Liver (tissue), 9 donors: ENCODE data around the gene ATP6V1A. TPM values are rescaled to one million over a fixed set of nuclear protein-coding genes. Genes with fewer than 3 reads are reported as not detected.

Experiments used
- DNase-seq: peaks from one replicate; pipeline ENCODE4 v3.0.0-alpha.2; 2017; ENCODE audit warnings: low spot score
- H3K27ac ChIP-seq, 2 donors: one replicate each; pipeline ENCODE4 v1.7.0; 2013; ENCODE audit warnings: inconsistent platforms in 2 of 2, low read length in 2 of 2, control low read depth in 1 of 2, low read depth in 1 of 2, mild to moderate bottlenecking in 1 of 2
- H3K27me3 ChIP-seq, 4 donors: one replicate each; pipeline versions ENCODE4 v1.6.1 to v1.7.0; 2013; ENCODE audit warnings: low read length in 3 of 4, inconsistent platforms in 1 of 4, mild to moderate bottlenecking in 1 of 4, moderate library complexity in 1 of 4; ENCODE audit not compliant: control insufficient read depth in 4 of 4, insufficient read depth in 4 of 4
- H3K36me3 ChIP-seq, 4 donors: one replicate each; pipeline versions ENCODE4 v1.6.1 to v1.7.0; 2013; ENCODE audit warnings: low read length in 3 of 4, mild to moderate bottlenecking in 3 of 4, low read depth in 1 of 4, moderate library complexity in 1 of 4; ENCODE audit not compliant: control insufficient read depth in 4 of 4, insufficient read depth in 3 of 4
- H3K4me1 ChIP-seq, 4 donors: one replicate each; pipeline versions ENCODE4 v1.6.1 to v1.7.0; 2013; ENCODE audit warnings: low read length in 3 of 4, mild to moderate bottlenecking in 3 of 4, moderate library complexity in 1 of 4; ENCODE audit not compliant: control insufficient read depth in 4 of 4, insufficient read depth in 4 of 4
- H3K4me3 ChIP-seq, 3 donors: one replicate each; pipeline versions ENCODE4 v1.6.1 to v1.7.0; 2013; ENCODE audit warnings: low read length in 3 of 3, control low read depth in 1 of 3, low read depth in 1 of 3, mild to moderate bottlenecking in 1 of 3
- H3K9ac ChIP-seq, 2 donors: one replicate each; pipeline ENCODE4 v1.7.0; 2013; ENCODE audit warnings: low read length in 2 of 2, mild to moderate bottlenecking in 2 of 2, moderate library complexity in 2 of 2, control low read depth in 1 of 2, low read depth in 1 of 2
- H3K9me3 ChIP-seq, 4 donors: one replicate each; pipeline versions ENCODE4 v1.6.1 to v1.7.0; 2013; ENCODE audit warnings: low read length in 3 of 4; ENCODE audit not compliant: control insufficient read depth in 4 of 4
- ATF3 ChIP-seq: IDR thresholded peaks from 2 replicates; pipeline ENCODE4 v1.6.1; 2016; ENCODE audit warnings: antibody characterized with exemption
- EGR1 ChIP-seq, 2 donors: IDR thresholded peaks; 2 replicates each; pipeline ENCODE4 v1.6.1; 2016 to 2018; ENCODE audit warnings: antibody characterized with exemption in 2 of 2, low read depth in 2 of 2
- FOXA1 ChIP-seq: IDR thresholded peaks from 2 replicates; pipeline ENCODE4 v1.6.1; 2016; ENCODE audit warnings: antibody characterized with exemption
- FOXA2 ChIP-seq: IDR thresholded peaks from 2 replicates; pipeline ENCODE4 v1.6.1; 2016; ENCODE audit warnings: antibody characterized with exemption
- GABPA ChIP-seq, 2 donors: IDR thresholded peaks in 1 of 2; conservative IDR thresholded peaks in 1 of 2; 2 replicates each; pipeline ENCODE4 v1.6.1; 2016; ENCODE audit warnings: antibody characterized with exemption in 2 of 2, mild to moderate bottlenecking in 1 of 2, moderate library complexity in 1 of 2
- HNF4A ChIP-seq, 2 donors: conservative IDR thresholded peaks; 2 replicates each; pipeline ENCODE4 v1.6.1; 2016; ENCODE audit warnings: antibody characterized with exemption in 2 of 2, mild to moderate bottlenecking in 2 of 2
- HNF4G ChIP-seq: IDR thresholded peaks from 2 replicates; pipeline ENCODE4 v1.6.1; 2016; ENCODE audit warnings: antibody characterized with exemption
- JUND ChIP-seq, 2 donors: IDR thresholded peaks; 2 replicates each; pipeline ENCODE4 v1.6.1; 2016; ENCODE audit warnings: antibody characterized with exemption in 2 of 2
- MAX ChIP-seq: IDR thresholded peaks from 2 replicates; pipeline ENCODE4 v1.6.1; 2016; ENCODE audit warnings: antibody characterized with exemption
- NR2F2 ChIP-seq: IDR thresholded peaks from 2 replicates; pipeline ENCODE4 v1.6.1; 2016; ENCODE audit warnings: antibody characterized with exemption
- RAD21 ChIP-seq, 2 donors: IDR thresholded peaks; 2 replicates each; pipeline ENCODE4 v1.6.1; 2016; ENCODE audit warnings: antibody characterized with exemption in 2 of 2, mild to moderate bottlenecking in 2 of 2
- RXRA ChIP-seq, 2 donors: IDR thresholded peaks; 2 replicates each; pipeline ENCODE4 v1.6.1; 2017 to 2018; ENCODE audit warnings: antibody characterized with exemption in 2 of 2, mild to moderate bottlenecking in 1 of 2
- SP1 ChIP-seq: IDR thresholded peaks from 2 replicates; pipeline ENCODE4 v1.6.1; 2018; ENCODE audit warnings: antibody characterized with exemption, mild to moderate bottlenecking
- TAF1 ChIP-seq: conservative IDR thresholded peaks from 2 replicates; pipeline ENCODE4 v1.6.1; 2016; ENCODE audit warnings: antibody characterized with exemption, mild to moderate bottlenecking
- YY1 ChIP-seq: IDR thresholded peaks from 2 replicates; pipeline ENCODE4 v1.6.1; 2016; ENCODE audit warnings: antibody characterized with exemption, mild to moderate bottlenecking
- ZBTB33 ChIP-seq: IDR thresholded peaks from 2 replicates; pipeline ENCODE4 v1.6.1; 2016; ENCODE audit warnings: antibody characterized with exemption
- WGBS: extraction: QIAGEN DNeasy Blood & Tissue Kit; methylation state at CpG from one replicate; pipeline ENCODE4 v1.1.7; 2013; 5-methylcytosine and 5-hydroxymethylcytosine counted together
- polyA plus RNA-seq, 2 donors: library from polyadenylated mRNA; stranded (reverse) in 1 of 2; unstranded in 1 of 2; fragments of 200-250 nt in 1 of 2; fragments of >200 nt in 1 of 2; fragmentation: Nextera tagmentation in 1 of 2; extraction: Ambion mirVana in 1 of 2; gene quantifications; one replicate each; pipeline versions ENCODE4 v1.2.1 to v1.2.3, GENCODE V29; 2013 to 2015
- total RNA-seq, 2 donors: library from RNA; depleted of rRNA; stranded (reverse); fragments of >200 nt; gene quantifications; one replicate each; pipeline ENCODE4 v1.2.3, GENCODE V29; 2014
- TF ChIP-seq, protein P1 (sequence below): fragments of 150-350 bp; IDR thresholded peaks from 2 replicates; pipeline ENCODE4 v1.5.1; 2017; ENCODE audit warnings: improper control_type of control experiment, low read depth, low read length; ENCODE audit not compliant: missing input control
- donor health status: healthy.
- donor health status: healthy.
- donor health status: healthy.
- donor health status: healthy.
- donor health status: healthy.

The ATP6V1A gene
- total and polyA plus RNA-seq, 4 donors, result 15.2 to 53.2 (median 42.7) TPM

DNA sequence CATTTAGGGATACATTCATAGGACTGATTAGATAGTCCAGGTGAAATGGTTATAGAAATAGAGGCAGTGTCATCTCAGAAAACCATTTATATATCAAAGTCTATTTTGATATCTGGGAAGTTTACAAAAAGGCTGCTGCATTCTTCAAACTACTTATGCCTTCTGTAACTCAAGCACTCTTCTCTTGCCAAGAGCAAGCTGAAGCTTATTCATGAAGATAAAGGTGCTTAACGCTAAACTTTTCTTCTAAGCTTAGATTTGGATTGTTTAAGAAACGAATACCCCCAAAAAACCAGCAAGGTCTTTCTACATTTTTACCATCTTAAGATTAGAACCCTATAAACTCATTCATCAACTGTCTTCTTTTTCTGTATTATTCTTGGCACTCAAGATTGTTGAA is 27.1 kb upstream of the ATP6V1A start:
- no peak overlapping the region for H3K9ac ChIP-seq
- no peak for DNase-seq
- no peak overlapping the region for H3K4me3 ChIP-seq
- peaks cover 1 to 21% (median 15%) of the 10 kb centered on the region in 4 donors for H3K36me3 ChIP-seq
- H3K27ac ChIP-seq, result no peak overlapping the region
- H3K27me3 ChIP-seq, result no peaks in the 10 kb centered on the region
- WGBS, result 87% methylated on average over 2 of the region's 2 CpGs
- TF ChIP-seq FOXA1 (no peak), ATF3 (no peak), EGR1 (IDR thresholded peaks at IDR 0.05; ENCODE audit: low read depth in 2 of 2) (no peak), YY1 (no peak), SP1 (no peak), HNF4A (conservative IDR thresholded peaks at IDR 0.05) (no peak), FOXA2 (no peak), NR2F2 (no peak), TAF1 (no peak), RAD21 (IDR thresholded peaks at IDR 0.05) (no peak), JUND (IDR thresholded peaks at IDR 0.05) (no peak), MAX (no peak), ZBTB33 (no peak), RXRA (IDR thresholded peaks at IDR 0.05) (no peak), GABPA (IDR thresholded peaks at IDR 0.05 in 1 of 2, conservative IDR thresholded peaks at IDR 0.05 in 1 of 2) (no peak)
- TF ChIP-seq, protein P1, sequence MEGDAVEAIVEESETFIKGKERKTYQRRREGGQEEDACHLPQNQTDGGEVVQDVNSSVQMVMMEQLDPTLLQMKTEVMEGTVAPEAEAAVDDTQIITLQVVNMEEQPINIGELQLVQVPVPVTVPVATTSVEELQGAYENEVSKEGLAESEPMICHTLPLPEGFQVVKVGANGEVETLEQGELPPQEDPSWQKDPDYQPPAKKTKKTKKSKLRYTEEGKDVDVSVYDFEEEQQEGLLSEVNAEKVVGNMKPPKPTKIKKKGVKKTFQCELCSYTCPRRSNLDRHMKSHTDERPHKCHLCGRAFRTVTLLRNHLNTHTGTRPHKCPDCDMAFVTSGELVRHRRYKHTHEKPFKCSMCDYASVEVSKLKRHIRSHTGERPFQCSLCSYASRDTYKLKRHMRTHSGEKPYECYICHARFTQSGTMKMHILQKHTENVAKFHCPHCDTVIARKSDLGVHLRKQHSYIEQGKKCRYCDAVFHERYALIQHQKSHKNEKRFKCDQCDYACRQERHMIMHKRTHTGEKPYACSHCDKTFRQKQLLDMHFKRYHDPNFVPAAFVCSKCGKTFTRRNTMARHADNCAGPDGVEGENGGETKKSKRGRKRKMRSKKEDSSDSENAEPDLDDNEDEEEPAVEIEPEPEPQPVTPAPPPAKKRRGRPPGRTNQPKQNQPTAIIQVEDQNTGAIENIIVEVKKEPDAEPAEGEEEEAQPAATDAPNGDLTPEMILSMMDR, result no peak
- peaks cover 0 to 1% (median 0%) of the 10 kb centered on the region in 4 donors for H3K4me1 ChIP-seq
- H3K9me3 ChIP-seq, result no peaks in the 10 kb centered on the region

DNA sequence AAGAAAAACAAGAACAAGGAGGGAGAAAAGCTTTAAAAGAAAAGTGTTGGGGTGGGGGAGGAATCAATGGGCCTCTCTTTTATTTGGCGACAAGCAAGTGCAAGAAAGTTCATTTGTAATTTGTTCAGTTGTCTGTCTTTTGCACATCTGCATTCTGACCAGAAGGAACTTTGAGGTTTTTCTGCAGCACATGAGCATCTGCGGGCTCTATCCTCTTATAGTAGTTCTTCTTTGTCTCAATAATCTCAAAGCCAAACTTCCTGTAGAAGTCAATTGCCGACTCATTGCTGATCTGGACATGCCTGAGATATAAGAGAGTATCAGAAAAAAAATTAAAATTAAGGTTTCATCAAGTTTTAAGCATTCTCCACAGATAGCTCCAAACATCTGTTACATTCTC is 25.2 kb upstream of the ATP6V1A start:
- peaks cover 1 to 21% (median 15%) of the 10 kb centered on the region in 4 donors for H3K36me3 ChIP-seq
- TF ChIP-seq TAF1, result no peak
- no peak for TF ChIP-seq RAD21 (IDR thresholded peaks at IDR 0.05)
- no peak for TF ChIP-seq YY1
- TF ChIP-seq HNF4G, result no peak
- no peak for TF ChIP-seq HNF4A (conservative IDR thresholded peaks at IDR 0.05)
- no peak for TF ChIP-seq MAX
- TF ChIP-seq FOXA2, result no peak
- no peak for TF ChIP-seq GABPA (IDR thresholded peaks at IDR 0.05 in 1 of 2, conservative IDR thresholded peaks at IDR 0.05 in 1 of 2)
- no peak for TF ChIP-seq SP1
- TF ChIP-seq, protein P1, result no peak
- TF ChIP-seq ZBTB33, result no peak
- H3K9ac ChIP-seq, result no peak overlapping the region
- H3K27ac ChIP-seq, result no peak overlapping the region
- 83% methylated on average over 3 of the region's 3 CpGs for WGBS
- DNase-seq, result no peak
- H3K4me3 ChIP-seq, result no peak overlapping the region
- H3K27me3 ChIP-seq, result no peaks in the 10 kb centered on the region
- H3K4me1 ChIP-seq, result peaks cover 0 to 1% (median 0%) of the 10 kb centered on the region in 4 donors
- no peaks in the 10 kb centered on the region for H3K9me3 ChIP-seq
